ENCODE results near the gene LDLRAD4. TPM values are rescaled to one million over a fixed set of nuclear protein-coding genes. Genes with fewer than 3 reads are reported as not detected.

LDLRAD4 gene
- total RNA-seq, 2 experiments from 2014 or later, result 37.3 to 38.5 TPM

GRCh38 chr18:13207294-13207693 is 11.3 kb upstream of the LDLRAD4 start:
- no peaks in the 10 kb centered on the region for H3K9me3 Mint-ChIP-seq
- peaks cover 19% of the 10 kb centered on the region for H3K27me3 Mint-ChIP-seq
- intact Hi-C loops (cut with micrococcal nuclease), result no loop called here
- DNase-seq (peak; percentile 14), ATAC-seq (peak; percentile 30)
- ChIA-PET CTCF (interaction anchor here (1.3 to 2.2 kb wide), 2 partner anchors 9 to 48 kb away, joined by 4 to 12 read pairs; no protein-coding TSS in a partner anchor), POLR2A (interaction anchor here (0.9 kb wide), 1 partner anchor 227 kb away, joined by 3 read pairs; no protein-coding TSS in a partner anchor)
- no peak overlapping the region for H3K4me3 Mint-ChIP-seq
- H3K27ac Mint-ChIP-seq, result no peak overlapping the region
- no peak for TF ChIP-seq CTCF (IDR thresholded peaks at IDR 0.05)
- H3K36me3 Mint-ChIP-seq (ENCODE audit: low read depth), result no peaks in the 10 kb centered on the region
- peaks cover 6% of the 10 kb centered on the region for H3K4me1 Mint-ChIP-seq (ENCODE audit: low read depth)

- no peaks in the 10 kb centered on the region for H3K9me3 Mint-ChIP-seq
- ChIA-PET CTCF (interaction anchor here (1.7 kb wide), 1 partner anchor 52 kb away, joined by 6 read pairs; no protein-coding TSS in a partner anchor), POLR2A (interaction anchor here (1.0 kb wide), 1 partner anchor 301 kb away, joined by 3 read pairs; no protein-coding TSS in a partner anchor)
- DNase-seq (no peak), ATAC-seq (no peak)
- peaks cover 18% of the 10 kb centered on the region for H3K27me3 Mint-ChIP-seq
- intact Hi-C loops (cut with micrococcal nuclease), result loop anchor here (10.0 kb wide), 2 partner anchors 323 to 403 kb away; no protein-coding TSS in a partner anchor
- H3K4me3 Mint-ChIP-seq, result no peak overlapping the region
- no peak for TF ChIP-seq CTCF (IDR thresholded peaks at IDR 0.05)
- no peaks in the 10 kb centered on the region for H3K36me3 Mint-ChIP-seq (ENCODE audit: low read depth)
- peaks cover 12% of the 10 kb centered on the region for H3K4me1 Mint-ChIP-seq (ENCODE audit: low read depth)
- H3K27ac Mint-ChIP-seq, result no peak overlapping the region
Observed at GRCh38 chr18:13211534-13211933, 7.0 kb upstream of the LDLRAD4 start.

GRCh38 chr18:13213036-13213795 is 5.3 kb upstream of the LDLRAD4 start:
- ChIA-PET CTCF (interaction anchor here (1.0 to 1.7 kb wide), 3 partner anchors 8 to 416 kb away, joined by 3 to 6 read pairs (median 3); no protein-coding TSS in a partner anchor), POLR2A (no interaction called here)
- H3K27ac Mint-ChIP-seq, result no peak overlapping the region
- H3K4me3 Mint-ChIP-seq, result no peak overlapping the region
- H3K36me3 Mint-ChIP-seq (ENCODE audit: low read depth), result no peaks in the 10 kb centered on the region
- ATAC-seq, result no peak
- intact Hi-C loops (cut with micrococcal nuclease), result loop anchor here (10.0 kb wide), 2 partner anchors 322 to 402 kb away; no protein-coding TSS in a partner anchor
- peaks cover 9% of the 10 kb centered on the region for H3K4me1 Mint-ChIP-seq (ENCODE audit: low read depth)
- no peak for TF ChIP-seq CTCF (IDR thresholded peaks at IDR 0.05)
- H3K27me3 Mint-ChIP-seq, result peaks cover 12% of the 10 kb centered on the region
- no peak for DNase-seq
- H3K9me3 Mint-ChIP-seq, result no peaks in the 10 kb centered on the region

- H3K27me3 Mint-ChIP-seq, result peaks cover 11% of the 10 kb centered on the region
- CTCF ChIA-PET, result no interaction called here
- ATAC-seq, result no peak
Observed at GRCh38 chr18:13214609-13215008, 4.0 kb upstream of the LDLRAD4 start.

More at GRCh38 chr18:13214609-13215008, 4.0 kb upstream of the LDLRAD4 start:
- Mint-ChIP-seq H3K4me1 (ENCODE audit: low read depth) (peaks cover 15% of the 10 kb centered on the region), H3K4me3 (no peak overlapping the region), H3K36me3 (ENCODE audit: low read depth) (no peaks in the 10 kb centered on the region), H3K9me3 (no peaks in the 10 kb centered on the region), H3K27ac (no peak overlapping the region)
- intact Hi-C loops (cut with micrococcal nuclease), result loop anchor here (5.0 to 10.0 kb wide), 4 partner anchors 53 to 418 kb away; no protein-coding TSS in a partner anchor
- no peak for DNase-seq
- TF ChIP-seq CTCF (IDR thresholded peaks at IDR 0.05), result no peak
- POLR2A ChIA-PET, result no interaction called here
